Calu3 (cell line): ENCODE data around the gene TK2. TPM values are rescaled to one million over a fixed set of nuclear protein-coding genes. Genes with fewer than 3 reads are reported as not detected.

Experiments used
- BruUV-seq: library from RNA; stranded (reverse); fragments of 400-500 nt; replicated peaks from 2 replicates; lab custom pipeline; 2021; lab: Mats Ljungman, UMichigan
- CTCF ChIA-PET: fragments of 300-600 bp; sonication (Branson Sonifier 250); formaldehyde crosslinking; loops from one replicate; lab custom pipeline; 2022; ENCODE audit warnings: antibody characterized with exemption; lab: Charles Lee
- DNase-seq: peaks from one replicate; pipeline ENCODE4 v3.0.0; 2022
- H3K27ac Mint-ChIP-seq: one replicate; pipeline ENCODE4 v1.8.0; 2022; ENCODE audit warnings: mixed read lengths; ENCODE audit not compliant: unreplicated experiment
- H3K27me3 Mint-ChIP-seq: one replicate; pipeline ENCODE4 v1.8.0; 2022; ENCODE audit warnings: mixed read lengths; ENCODE audit not compliant: unreplicated experiment
- H3K36me3 Mint-ChIP-seq: one replicate; pipeline ENCODE4 v1.8.0; 2022; ENCODE audit warnings: mild to moderate bottlenecking, moderate library complexity, mixed read lengths; ENCODE audit not compliant: insufficient read depth, unreplicated experiment
- H3K4me1 Mint-ChIP-seq: one replicate; pipeline ENCODE4 v1.8.0; 2022; ENCODE audit warnings: mild to moderate bottlenecking, low read depth, mixed read lengths; ENCODE audit not compliant: unreplicated experiment
- H3K4me3 Mint-ChIP-seq: one replicate; pipeline ENCODE4 v1.8.0; 2022; ENCODE audit warnings: mild to moderate bottlenecking, low read depth, moderate library complexity, mixed read lengths; ENCODE audit not compliant: unreplicated experiment
- H3K9me3 Mint-ChIP-seq: one replicate; pipeline ENCODE4 v1.8.0; 2022; ENCODE audit warnings: low read depth, mixed read lengths; ENCODE audit not compliant: unreplicated experiment
- CTCF ChIP-seq: fragments of 200-600 bp; IDR thresholded peaks from one replicate; pipeline ENCODE4 v1.8.0; 2022; ENCODE audit warnings: antibody characterized with exemption; ENCODE audit not compliant: unreplicated experiment
- intact Hi-C: fragments of 100-400 bp; cut with micrococcal nuclease; formaldehyde crosslinking; loops from one replicate; pipeline ENCODE4 v1.10.0; 2022; ENCODE audit not compliant: unreplicated experiment
- total RNA-seq: library from RNA; stranded (reverse); gene quantifications from 2 replicates; pipeline ENCODE4 v1.2.3, GENCODE V29; 2022

The TK2 gene
- total RNA-seq, 1 experiment from 2014 or later: 53.2 TPM

DNA sequence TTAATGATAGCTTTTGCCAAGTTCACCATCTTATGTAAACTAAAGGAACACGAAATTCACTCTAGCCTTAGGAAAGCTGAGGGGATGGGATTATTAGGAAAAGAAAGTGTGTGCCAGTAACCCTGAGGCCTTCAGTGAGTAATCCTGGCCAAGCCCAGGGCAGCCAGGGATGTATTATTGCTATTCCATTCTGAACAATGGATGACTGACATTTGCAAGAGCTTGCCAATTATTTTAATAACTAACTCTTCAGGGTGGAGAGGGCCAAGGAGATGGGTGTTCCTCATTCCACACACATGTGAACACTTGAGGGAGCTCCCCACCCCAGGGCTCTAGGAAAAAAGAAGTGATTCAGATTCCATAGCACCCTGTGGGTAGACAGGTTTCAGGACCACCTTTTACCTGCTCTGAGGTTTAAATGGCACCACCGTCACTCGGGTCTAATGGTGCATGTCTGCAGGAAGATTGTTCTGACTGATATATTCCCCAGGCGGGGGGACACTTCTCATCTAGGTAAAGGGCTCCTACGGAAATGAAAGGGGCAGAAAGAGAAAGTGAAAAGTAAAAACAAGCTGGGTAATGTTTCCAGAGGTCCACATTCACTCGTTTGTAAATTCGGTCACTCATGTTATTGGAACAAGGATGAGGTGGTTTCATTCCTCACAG is 41.5 kb downstream of the TK2 start:
- Mint-ChIP-seq H3K4me1 (peaks cover 85% of the 10 kb centered on the region), H3K4me3 (peak overlapping the region; percentile 55), H3K27ac (peak overlapping the region; percentile 99), H3K9me3 (peaks cover 6% of the 10 kb centered on the region), H3K36me3 (peaks cover 80% of the 10 kb centered on the region), H3K27me3 (no peaks in the 10 kb centered on the region)
- no peak for TF ChIP-seq CTCF
- CTCF ChIA-PET: interaction anchor here (0.7 to 3.0 kb wide), 11 partner anchors 9 to 102 kb away, joined by 3 to 21 read pairs (median 4); partner anchors contain the start of genes CKLF and CMTM3
- DNase-seq: peak; percentile 87
- intact Hi-C loops: no loop called here
- TSS peak; percentile 45 for BruUV-seq

- Mint-ChIP-seq H3K27ac (peak overlapping the region; percentile 99), H3K27me3 (no peaks in the 10 kb centered on the region), H3K36me3 (peaks cover 75% of the 10 kb centered on the region), H3K4me1 (peaks cover 85% of the 10 kb centered on the region), H3K9me3 (peaks cover 6% of the 10 kb centered on the region), H3K4me3 (peak overlapping the region; percentile 55)
- intact Hi-C loops: no loop called here
- no peak for DNase-seq
- CTCF ChIA-PET: interaction anchor here (0.9 to 3.0 kb wide), 10 partner anchors 14 to 101 kb away, joined by 3 to 21 read pairs (median 4); partner anchors contain the start of genes CKLF and CMTM3
- no peak for TF ChIP-seq CTCF
- TSS peak; percentile 2 for BruUV-seq
These were observed 42.1 kb downstream of the TK2 start for GRCh38 chr16:66507731-66508239.

- H3K36me3 Mint-ChIP-seq: peaks cover 41% of the 10 kb centered on the region
- CTCF ChIA-PET: no interaction called here
- H3K27ac Mint-ChIP-seq: peak overlapping the region; percentile 34
These were observed 46.3 kb downstream of the TK2 start for GRCh38 chr16:66503612-66504011.

DNA sequence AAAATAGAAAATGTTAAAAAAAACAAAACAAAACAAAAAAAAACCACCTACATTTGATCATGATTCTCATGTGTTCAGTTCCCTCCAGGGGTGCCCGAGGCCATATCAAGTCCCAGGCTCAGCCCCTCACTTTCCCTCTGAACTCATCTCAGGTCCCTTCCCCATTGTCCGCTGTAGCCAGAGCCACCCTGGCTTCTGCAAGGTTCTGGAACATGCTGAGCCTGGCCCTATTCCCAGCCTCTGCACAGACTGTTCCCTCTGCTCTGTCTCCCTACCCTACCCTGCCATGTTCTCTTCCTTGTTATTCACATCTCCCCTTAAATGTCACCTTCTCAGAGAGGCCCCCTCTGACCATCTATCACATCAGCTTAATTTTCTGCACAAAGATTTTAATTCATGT is 46.9 kb downstream of the TK2 start:
- peaks cover 45% of the 10 kb centered on the region for H3K4me1 Mint-ChIP-seq
- no peak for TF ChIP-seq CTCF
- H3K9me3 Mint-ChIP-seq: peaks cover 6% of the 10 kb centered on the region
- no peak for DNase-seq
- CTCF ChIA-PET: interaction anchor here (0.6 kb wide), 1 partner anchor 161 kb away, joined by 5 read pairs; no protein-coding TSS in a partner anchor
- no peak overlapping the region for H3K4me3 Mint-ChIP-seq
- no TSS peak for BruUV-seq
- peaks cover 35% of the 10 kb centered on the region for H3K36me3 Mint-ChIP-seq
- no peaks in the 10 kb centered on the region for H3K27me3 Mint-ChIP-seq
- intact Hi-C loops: no loop called here
- H3K27ac Mint-ChIP-seq: peak overlapping the region; percentile 34

More at GRCh38 chr16:66503612-66504011, 46.3 kb downstream of the TK2 start:
- H3K27me3 Mint-ChIP-seq: no peaks in the 10 kb centered on the region
- no peak overlapping the region for H3K4me3 Mint-ChIP-seq
- intact Hi-C loops: no loop called here
- no peak for TF ChIP-seq CTCF
- peaks cover 6% of the 10 kb centered on the region for H3K9me3 Mint-ChIP-seq
- no peak for DNase-seq
- H3K4me1 Mint-ChIP-seq: peaks cover 51% of the 10 kb centered on the region
- no TSS peak for BruUV-seq
